Parathyroid adenoma (tissue), 2 donors: Measurements from ENCODE around the gene ARL4A.
"Not testable (repeated sequence)": the region's sequence is repeated elsewhere in the genome, so short reads cannot be mapped to it uniquely, and the experiment has no call there.

Source experiments
- H2AFZ ChIP-seq: fragments of 300-600 bp; sonication (generic); one replicate; pipeline ENCODE4 v1.7.0; 2017; ENCODE audit warnings: antibody characterized with exemption, mild to moderate bottlenecking
- H3K27ac ChIP-seq: fragments of 300-600 bp; sonication (generic); one replicate; pipeline ENCODE4 v1.7.0; 2017
- H3K27me3 ChIP-seq: fragments of 300-600 bp; sonication (generic); one replicate; pipeline ENCODE4 v1.7.0; 2017; ENCODE audit warnings: low read length; ENCODE audit not compliant: control insufficient read depth, insufficient read depth
- H3K36me3 ChIP-seq: fragments of 300-600 bp; sonication (generic); one replicate; pipeline ENCODE4 v1.7.0; 2017; ENCODE audit warnings: low read length; ENCODE audit not compliant: control insufficient read depth, insufficient read depth
- H3K4me1 ChIP-seq: fragments of 300-600 bp; sonication (generic); one replicate; pipeline ENCODE4 v1.7.0; 2017; ENCODE audit warnings: control low read depth
- H3K4me2 ChIP-seq: fragments of 300-600 bp; sonication (generic); one replicate; pipeline ENCODE4 v1.7.0; 2017; ENCODE audit warnings: low read length
- H3K4me3 ChIP-seq: fragments of 300-600 bp; sonication (generic); one replicate; pipeline ENCODE4 v1.7.0; 2017; ENCODE audit warnings: low read depth, low read length
- H3K79me2 ChIP-seq: fragments of 300-600 bp; sonication (generic); one replicate; pipeline ENCODE4 v1.7.0; 2017; ENCODE audit warnings: control low read depth
- H3K9ac ChIP-seq: fragments of 300-600 bp; sonication (generic); one replicate; pipeline ENCODE4 v1.7.0; 2017; ENCODE audit warnings: mild to moderate bottlenecking
- H3K9me3 ChIP-seq: fragments of 300-600 bp; sonication (generic); one replicate; pipeline ENCODE4 v1.7.0; 2017; ENCODE audit warnings: low read length; ENCODE audit not compliant: control insufficient read depth
- TF ChIP-seq, protein P1 (sequence below): fragments of 300-600 bp; sonication (generic); IDR thresholded peaks from one replicate; pipeline ENCODE4 v1.7.0; 2017; ENCODE audit warnings: antibody characterized with exemption, mild to moderate bottlenecking
- donor health status: primary hyperparathyroidism.

The ARL4A gene

GRCh38 chr7:12653110-12653509 is 34.3 kb upstream of the ARL4A start:
- Histone ChIP-seq H3K79me2 (no peaks in the 10 kb centered on the region), H3K9me3 (no peaks in the 10 kb centered on the region), H3K4me3 (no peak overlapping the region), H2AFZ (no peak overlapping the region), H3K36me3 (no peaks in the 10 kb centered on the region), H3K4me2 (no peak overlapping the region), H3K27me3 (no peaks in the 10 kb centered on the region), H3K27ac (no peak overlapping the region), H3K4me1 (no peaks in the 10 kb centered on the region), H3K9ac (no peak overlapping the region)
- TF ChIP-seq, protein P1, sequence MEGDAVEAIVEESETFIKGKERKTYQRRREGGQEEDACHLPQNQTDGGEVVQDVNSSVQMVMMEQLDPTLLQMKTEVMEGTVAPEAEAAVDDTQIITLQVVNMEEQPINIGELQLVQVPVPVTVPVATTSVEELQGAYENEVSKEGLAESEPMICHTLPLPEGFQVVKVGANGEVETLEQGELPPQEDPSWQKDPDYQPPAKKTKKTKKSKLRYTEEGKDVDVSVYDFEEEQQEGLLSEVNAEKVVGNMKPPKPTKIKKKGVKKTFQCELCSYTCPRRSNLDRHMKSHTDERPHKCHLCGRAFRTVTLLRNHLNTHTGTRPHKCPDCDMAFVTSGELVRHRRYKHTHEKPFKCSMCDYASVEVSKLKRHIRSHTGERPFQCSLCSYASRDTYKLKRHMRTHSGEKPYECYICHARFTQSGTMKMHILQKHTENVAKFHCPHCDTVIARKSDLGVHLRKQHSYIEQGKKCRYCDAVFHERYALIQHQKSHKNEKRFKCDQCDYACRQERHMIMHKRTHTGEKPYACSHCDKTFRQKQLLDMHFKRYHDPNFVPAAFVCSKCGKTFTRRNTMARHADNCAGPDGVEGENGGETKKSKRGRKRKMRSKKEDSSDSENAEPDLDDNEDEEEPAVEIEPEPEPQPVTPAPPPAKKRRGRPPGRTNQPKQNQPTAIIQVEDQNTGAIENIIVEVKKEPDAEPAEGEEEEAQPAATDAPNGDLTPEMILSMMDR: no peak

- no peaks in the 10 kb centered on the region for H3K27me3 ChIP-seq
- H3K4me2 ChIP-seq: no peak overlapping the region
- H3K9me3 ChIP-seq: no peaks in the 10 kb centered on the region
- no peaks in the 10 kb centered on the region for H3K36me3 ChIP-seq
- H3K27ac ChIP-seq: no peak overlapping the region
- H3K4me3 ChIP-seq: no peak overlapping the region
- no peak overlapping the region for H2AFZ ChIP-seq
- no peaks in the 10 kb centered on the region for H3K79me2 ChIP-seq
- TF ChIP-seq, protein P1: no peak
- no peaks in the 10 kb centered on the region for H3K4me1 ChIP-seq
- no peak overlapping the region for H3K9ac ChIP-seq
Observed at GRCh38 chr7:12653518-12653917, 33.9 kb upstream of the ARL4A start.

GRCh38 chr7:12655161-12655560 is 32.3 kb upstream of the ARL4A start:
- Histone ChIP-seq H3K27me3 (no peaks in the 10 kb centered on the region), H3K4me3 (no peak overlapping the region), H3K4me1 (no peaks in the 10 kb centered on the region), H2AFZ (no peak overlapping the region), H3K4me2 (no peak overlapping the region), H3K36me3 (no peaks in the 10 kb centered on the region), H3K9ac (no peak overlapping the region), H3K79me2 (no peaks in the 10 kb centered on the region), H3K27ac (no peak overlapping the region), H3K9me3 (no peaks in the 10 kb centered on the region)
- TF ChIP-seq, protein P1: no peak

GRCh38 chr7:12660423-12660822 is 27.0 kb upstream of the ARL4A start:
- not testable (repeated sequence) for H3K79me2 ChIP-seq, H3K9me3 ChIP-seq, H3K36me3 ChIP-seq, H3K4me1 ChIP-seq, H3K4me2 ChIP-seq, H2AFZ ChIP-seq, H3K27ac ChIP-seq, H3K9ac ChIP-seq, H3K27me3 ChIP-seq, H3K4me3 ChIP-seq

DNA sequence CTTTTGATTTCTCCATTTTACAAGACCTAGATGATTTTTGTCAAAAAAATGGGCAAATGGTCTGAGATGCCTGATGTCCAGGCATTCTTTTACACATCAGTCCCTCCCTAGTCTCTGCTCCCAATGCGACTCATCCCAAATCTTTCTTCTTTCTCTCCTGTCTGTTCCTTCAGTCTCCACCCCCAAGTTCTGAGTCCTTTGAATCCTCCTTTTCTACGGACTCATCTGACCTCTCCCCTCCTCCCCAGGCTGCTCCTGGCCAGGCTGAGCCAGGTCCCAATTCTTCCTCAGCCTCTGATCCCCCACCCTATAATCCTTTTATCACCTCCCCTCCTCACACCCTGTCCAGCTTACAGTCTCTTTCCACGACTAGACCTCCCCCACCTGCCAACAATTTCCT is 26.4 kb upstream of the ARL4A start:
- H3K4me3 ChIP-seq, H3K79me2 ChIP-seq, H3K9ac ChIP-seq, H3K4me2 ChIP-seq, H3K9me3 ChIP-seq, H3K27ac ChIP-seq, H3K4me1 ChIP-seq, H3K36me3 ChIP-seq, H2AFZ ChIP-seq, H3K27me3 ChIP-seq: not testable (repeated sequence)

GRCh38 chr7:12661581-12661980 is 25.9 kb upstream of the ARL4A start:
- no peaks in the 10 kb centered on the region for H3K36me3 ChIP-seq
- no peaks in the 10 kb centered on the region for H3K27me3 ChIP-seq
- no peak overlapping the region for H3K4me2 ChIP-seq
- H2AFZ ChIP-seq: no peak overlapping the region
- H3K9ac ChIP-seq: no peak overlapping the region
- H3K27ac ChIP-seq: no peak overlapping the region
- no peaks in the 10 kb centered on the region for H3K9me3 ChIP-seq
- no peaks in the 10 kb centered on the region for H3K79me2 ChIP-seq
- TF ChIP-seq, protein P1: no peak
- no peaks in the 10 kb centered on the region for H3K4me1 ChIP-seq
- H3K4me3 ChIP-seq: no peak overlapping the region
